Suprapubic skin (tissue), 4 donors: Measurements from ENCODE around the gene KIF19. TPM values are rescaled to one million over a fixed set of nuclear protein-coding genes. Genes with fewer than 3 reads are reported as not detected.

Experiments
- DNase-seq, 2 donors: peaks; one replicate each; pipeline ENCODE4 v3.0.0-alpha.2; 2019; ENCODE audit warnings: low spot score in 2 of 2
- H3K27ac ChIP-seq: fragments of 200-600 bp; sonication (generic); one replicate; pipeline ENCODE4 v1.5.1; 2019
- H3K27me3 ChIP-seq: fragments of 200-600 bp; sonication (generic); one replicate; pipeline ENCODE4 v1.5.1; 2019
- H3K36me3 ChIP-seq: fragments of 200-600 bp; sonication (generic); one replicate; pipeline ENCODE4 v1.5.1; 2019
- H3K4me1 ChIP-seq: fragments of 200-600 bp; sonication (generic); one replicate; pipeline ENCODE4 v1.5.1; 2019
- H3K4me3 ChIP-seq: fragments of 200-600 bp; sonication (generic); one replicate; pipeline ENCODE4 v1.5.1; 2019; ENCODE audit warnings: mild to moderate bottlenecking
- H3K9me3 ChIP-seq: fragments of 200-600 bp; sonication (generic); one replicate; pipeline ENCODE4 v1.5.1; 2019
- EP300 ChIP-seq: sonication (generic); formaldehyde crosslinking; IDR thresholded peaks from one replicate; pipeline ENCODE4 v1.6.1; 2017; ENCODE audit warnings: antibody characterized with exemption
- POLR2A ChIP-seq, 2 donors: fragments of 450-650 bp; IDR thresholded peaks; one replicate each; pipeline ENCODE4 v1.6.1; 2017; ENCODE audit warnings: antibody characterized with exemption in 2 of 2, mild to moderate bottlenecking in 2 of 2, moderate library complexity in 2 of 2
- POLR2AphosphoS5 ChIP-seq, 3 donors: sonication (generic); formaldehyde crosslinking; IDR thresholded peaks; one replicate each; pipeline ENCODE4 v1.6.1; 2017; ENCODE audit warnings: antibody characterized with exemption in 3 of 3
- WGBS: methylation state at CpG from one replicate; pipeline ENCODE4 v1.1.5; 2018; 5-methylcytosine and 5-hydroxymethylcytosine counted together
- total RNA-seq, 4 donors: library from RNA; depleted of rRNA; stranded (reverse); fragments of >200 nt; gene quantifications; one replicate each; pipeline ENCODE4 v1.1.0, GENCODE V29; 2016
- TF ChIP-seq, protein P1 (sequence below), 2 donors: fragments of 200-600 bp in 1 of 2; fragments of 450-650 bp in 1 of 2; sonication (generic) in 1 of 2; IDR thresholded peaks; one replicate each; pipeline ENCODE4 v1.5.1; 2016 to 2019; ENCODE audit warnings: antibody characterized with exemption in 2 of 2, mild to moderate bottlenecking in 1 of 2, moderate library complexity in 1 of 2

KIF19 gene
- total RNA-seq, 4 donors from 2014 or later, result 0.34 to 1.3 (median 1.0) TPM

DNA sequence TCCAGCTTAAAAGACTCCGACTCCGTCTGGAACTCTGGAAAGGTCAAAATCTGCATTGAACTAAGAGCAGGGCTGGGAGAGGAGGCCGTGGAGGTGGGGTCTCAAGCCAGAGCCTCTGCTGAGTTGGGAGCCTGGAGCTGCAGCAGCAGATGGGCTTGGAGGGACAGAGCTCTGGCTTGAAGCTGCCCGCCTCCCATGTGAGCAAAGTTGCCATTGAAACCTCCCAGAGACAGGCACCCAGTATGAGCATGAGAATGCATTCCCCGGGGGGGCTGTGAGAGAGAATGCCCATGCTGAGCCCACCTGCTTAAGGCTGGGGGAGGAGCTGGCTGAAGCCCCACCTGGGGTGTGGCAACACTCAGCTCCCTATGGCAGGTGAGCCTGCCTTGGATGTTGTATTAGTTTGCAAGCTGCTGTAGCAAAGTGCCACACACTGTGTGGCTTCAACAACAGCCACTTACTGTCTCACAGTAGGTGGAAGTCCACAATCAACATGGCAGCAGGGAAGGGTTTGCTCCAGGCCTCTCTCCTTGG, 9.6 kb downstream of the KIF19 start:
- Histone ChIP-seq H3K27me3 (peaks cover 61% of the 10 kb centered on the region), H3K36me3 (no peaks in the 10 kb centered on the region), H3K4me3 (no peak overlapping the region), H3K9me3 (no peaks in the 10 kb centered on the region), H3K27ac (no peak overlapping the region), H3K4me1 (no peaks in the 10 kb centered on the region)
- WGBS, result 100% methylated on average over 1 of the region's 5 CpGs
- no peak for DNase-seq
- TF ChIP-seq EP300 (no peak), POLR2AphosphoS5 (IDR thresholded peaks at IDR 0.05) (no peak), POLR2A (IDR thresholded peaks at IDR 0.05) (no peak)
- TF ChIP-seq, protein P1, sequence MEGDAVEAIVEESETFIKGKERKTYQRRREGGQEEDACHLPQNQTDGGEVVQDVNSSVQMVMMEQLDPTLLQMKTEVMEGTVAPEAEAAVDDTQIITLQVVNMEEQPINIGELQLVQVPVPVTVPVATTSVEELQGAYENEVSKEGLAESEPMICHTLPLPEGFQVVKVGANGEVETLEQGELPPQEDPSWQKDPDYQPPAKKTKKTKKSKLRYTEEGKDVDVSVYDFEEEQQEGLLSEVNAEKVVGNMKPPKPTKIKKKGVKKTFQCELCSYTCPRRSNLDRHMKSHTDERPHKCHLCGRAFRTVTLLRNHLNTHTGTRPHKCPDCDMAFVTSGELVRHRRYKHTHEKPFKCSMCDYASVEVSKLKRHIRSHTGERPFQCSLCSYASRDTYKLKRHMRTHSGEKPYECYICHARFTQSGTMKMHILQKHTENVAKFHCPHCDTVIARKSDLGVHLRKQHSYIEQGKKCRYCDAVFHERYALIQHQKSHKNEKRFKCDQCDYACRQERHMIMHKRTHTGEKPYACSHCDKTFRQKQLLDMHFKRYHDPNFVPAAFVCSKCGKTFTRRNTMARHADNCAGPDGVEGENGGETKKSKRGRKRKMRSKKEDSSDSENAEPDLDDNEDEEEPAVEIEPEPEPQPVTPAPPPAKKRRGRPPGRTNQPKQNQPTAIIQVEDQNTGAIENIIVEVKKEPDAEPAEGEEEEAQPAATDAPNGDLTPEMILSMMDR (IDR thresholded peaks at IDR 0.05), result no peak

DNA sequence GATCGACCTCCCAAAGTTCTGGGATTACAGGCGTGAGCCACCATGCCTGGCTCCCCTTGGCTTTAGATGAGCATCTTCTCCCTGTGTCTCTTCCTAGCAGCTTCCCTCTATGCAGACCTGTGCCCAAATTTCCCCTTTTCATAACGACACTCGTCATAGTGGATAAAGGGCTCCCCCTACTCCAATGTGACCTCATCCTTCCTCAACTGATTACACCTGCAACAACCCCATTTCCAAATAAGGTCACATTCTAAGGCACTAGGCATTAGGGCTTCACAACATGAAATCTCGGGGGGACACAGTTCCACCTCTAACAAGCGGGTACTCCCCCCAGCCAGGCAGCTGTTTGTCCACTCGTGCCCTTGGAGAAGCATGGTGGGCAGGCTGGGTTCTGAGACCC, 10.3 kb downstream of the KIF19 start:
- H3K36me3 ChIP-seq, result no peaks in the 10 kb centered on the region
- H3K4me3 ChIP-seq, result no peak overlapping the region
- peaks cover 54% of the 10 kb centered on the region for H3K27me3 ChIP-seq
- 84% methylated on average over 7 of the region's 7 CpGs for WGBS
- H3K27ac ChIP-seq, result no peak overlapping the region
- DNase-seq, result no peak
- no peak for TF ChIP-seq EP300
- no peak for TF ChIP-seq POLR2A (IDR thresholded peaks at IDR 0.05)
- TF ChIP-seq, protein P1 (IDR thresholded peaks at IDR 0.05), result no peak
- TF ChIP-seq POLR2AphosphoS5 (IDR thresholded peaks at IDR 0.05), result no peak
- no peaks in the 10 kb centered on the region for H3K4me1 ChIP-seq
- H3K9me3 ChIP-seq, result no peaks in the 10 kb centered on the region

DNA sequence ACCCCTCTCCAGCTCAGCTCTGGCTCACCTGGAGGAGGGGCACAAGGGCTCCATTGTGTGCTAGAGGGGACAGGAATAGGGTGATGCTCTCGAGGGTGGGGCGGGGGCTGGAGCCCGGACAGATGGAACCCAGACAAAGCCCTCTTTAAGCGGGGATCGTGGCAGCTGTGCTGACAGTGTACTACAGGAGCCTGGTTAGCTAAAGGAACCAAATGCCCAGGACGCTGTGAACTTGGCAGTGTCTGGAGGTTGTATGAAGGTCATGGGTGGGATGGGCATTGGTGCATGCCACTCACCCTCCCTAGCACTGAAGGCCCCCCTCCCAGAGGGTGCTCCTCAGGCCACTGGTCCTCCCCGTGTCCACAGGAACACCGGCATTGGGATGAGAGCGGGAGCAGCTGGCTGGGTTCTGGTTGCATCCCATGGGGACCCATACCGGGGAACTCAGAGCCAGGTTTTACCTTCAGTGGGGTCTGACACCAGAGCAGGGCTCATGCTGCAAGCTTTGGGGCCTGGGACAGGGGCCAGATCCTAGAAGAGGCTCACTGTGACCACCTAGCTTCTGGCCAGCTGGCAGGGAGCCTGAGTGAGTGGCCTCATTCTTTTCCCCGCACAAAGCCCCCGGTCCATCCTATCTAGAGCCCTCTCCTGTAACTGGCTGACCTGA, 11.9 kb downstream of the KIF19 start:
- DNase-seq, result no peak
- H3K4me3 ChIP-seq, result no peak overlapping the region
- no peaks in the 10 kb centered on the region for H3K9me3 ChIP-seq
- WGBS, result 67% methylated on average over 8 of the region's 12 CpGs
- no peaks in the 10 kb centered on the region for H3K4me1 ChIP-seq
- TF ChIP-seq EP300 (no peak), POLR2AphosphoS5 (IDR thresholded peaks at IDR 0.05) (no peak), POLR2A (IDR thresholded peaks at IDR 0.05) (no peak)
- TF ChIP-seq, protein P1 (IDR thresholded peaks at IDR 0.05), result no peak
- H3K27me3 ChIP-seq, result peaks cover 52% of the 10 kb centered on the region
- H3K36me3 ChIP-seq, result no peaks in the 10 kb centered on the region
- H3K27ac ChIP-seq, result no peak overlapping the region

DNA sequence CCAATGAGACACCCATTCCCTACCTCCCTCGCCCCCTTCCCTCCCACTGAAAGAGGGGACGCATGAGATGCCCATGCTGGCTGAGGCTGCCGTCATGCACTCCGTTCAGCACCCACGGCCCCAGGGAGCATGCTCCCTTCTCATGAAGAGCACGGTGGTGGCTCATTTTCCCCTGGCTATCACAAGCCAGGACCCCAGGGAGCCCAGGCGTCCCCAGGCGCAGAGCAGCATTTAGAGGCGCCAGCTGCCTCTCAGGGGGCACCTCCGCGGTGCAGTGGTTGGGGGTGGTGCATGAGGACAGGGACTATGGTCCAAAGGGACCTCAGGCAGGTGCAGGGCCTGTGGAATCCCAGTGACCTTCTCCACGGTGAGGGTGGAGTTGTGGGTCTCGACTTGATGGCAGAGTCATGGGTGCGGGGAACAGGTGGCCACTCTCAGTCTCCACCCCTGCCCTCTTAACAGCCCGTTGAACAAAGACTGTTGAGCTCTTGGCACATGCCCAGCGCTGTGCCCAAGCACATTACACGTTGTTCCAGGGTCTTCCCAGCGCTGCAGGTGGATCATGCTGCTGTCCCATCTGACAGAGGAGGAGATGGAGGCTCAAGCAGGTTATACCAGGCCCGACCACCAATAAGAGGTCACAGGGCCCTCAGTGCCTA, 13.6 kb downstream of the KIF19 start:
- TF ChIP-seq EP300 (no peak), POLR2AphosphoS5 (IDR thresholded peaks at IDR 0.05) (no peak), POLR2A (IDR thresholded peaks at IDR 0.05) (no peak)
- TF ChIP-seq, protein P1 (IDR thresholded peaks at IDR 0.05), result no peak
- H3K27ac ChIP-seq, result no peak overlapping the region
- 86% methylated on average over 7 of the region's 19 CpGs for WGBS
- peaks cover 61% of the 10 kb centered on the region for H3K27me3 ChIP-seq
- no peak for DNase-seq
- no peaks in the 10 kb centered on the region for H3K4me1 ChIP-seq
- no peaks in the 10 kb centered on the region for H3K9me3 ChIP-seq
- no peaks in the 10 kb centered on the region for H3K36me3 ChIP-seq
- H3K4me3 ChIP-seq, result no peak overlapping the region

- no peaks in the 10 kb centered on the region for H3K9me3 ChIP-seq
- no peak overlapping the region for H3K27ac ChIP-seq
- no peak overlapping the region for H3K4me3 ChIP-seq
- WGBS, result 40% methylated on average over 1 of the region's 13 CpGs
- TF ChIP-seq POLR2A (IDR thresholded peaks at IDR 0.05) (no peak), EP300 (no peak), POLR2AphosphoS5 (IDR thresholded peaks at IDR 0.05) (no peak)
- TF ChIP-seq, protein P1 (IDR thresholded peaks at IDR 0.05), result no peak
- no peaks in the 10 kb centered on the region for H3K36me3 ChIP-seq
- H3K4me1 ChIP-seq, result peaks cover 2% of the 10 kb centered on the region
- H3K27me3 ChIP-seq, result peaks cover 58% of the 10 kb centered on the region
- no peak for DNase-seq
These were observed 14.5 kb downstream of the KIF19 start for GRCh38 chr17:74340470-74341023.
